Stimulated activated CD8-positive, alpha-beta memory T cell treated with anti-CD3 and anti-CD28 coated beads, Interleukin-12 subunit alpha, Interleukin-12 subunit beta, amount 100 ng/mL, for 1 hour (primary cell): ENCODE data around the gene LCLAT1.

Experiments used
- DNase-seq: peaks from one replicate; pipeline ENCODE4 v3.0.0-alpha.2; 2020; ENCODE audit warnings: low read depth

Gene LCLAT1

GRCh38 chr2:30645081-30645744, 198.2 kb downstream of the LCLAT1 start:
- DNase-seq: no peak

GRCh38 chr2:30645745-30646119, 198.7 kb downstream of the LCLAT1 start:
- DNase-seq: no peak

GRCh38 chr2:30647752-30648457, 200.9 kb downstream of the LCLAT1 start:
- no peak for DNase-seq

GRCh38 chr2:30649278-30649677, 202.2 kb downstream of the LCLAT1 start:
- DNase-seq: no peak

GRCh38 chr2:30649828-30650227, 202.8 kb downstream of the LCLAT1 start:
- no peak for DNase-seq

- no peak for DNase-seq
Measured at GRCh38 chr2:30652271-30652915, 205.3 kb downstream of the LCLAT1 start.

- DNase-seq: no peak
Measured at GRCh38 chr2:30653847-30654246, 206.8 kb downstream of the LCLAT1 start.

GRCh38 chr2:30654404-30654803, 207.4 kb downstream of the LCLAT1 start:
- no peak for DNase-seq

- DNase-seq: no peak
Measured at GRCh38 chr2:30655211-30655610, 208.2 kb downstream of the LCLAT1 start.

GRCh38 chr2:30655660-30656059, 208.6 kb downstream of the LCLAT1 start:
- DNase-seq: no peak

- DNase-seq: no peak
Measured at GRCh38 chr2:30656079-30656478, 209.0 kb downstream of the LCLAT1 start.

GRCh38 chr2:30661173-30662107, 214.4 kb downstream of the LCLAT1 start:
- DNase-seq: no peak

- DNase-seq: no peak
Measured at GRCh38 chr2:30662268-30663131, 215.5 kb downstream of the LCLAT1 start.

- DNase-seq: no peak
Measured at GRCh38 chr2:30663321-30663720, 216.3 kb downstream of the LCLAT1 start.

GRCh38 chr2:30663806-30664205, 216.8 kb downstream of the LCLAT1 start:
- DNase-seq: no peak

GRCh38 chr2:30664761-30665358, 217.8 kb downstream of the LCLAT1 start:
- no peak for DNase-seq

- DNase-seq: no peak
Measured at GRCh38 chr2:30665761-30666265, 218.8 kb downstream of the LCLAT1 start.

- no peak for DNase-seq
Measured at GRCh38 chr2:30666266-30666874, 219.3 kb downstream of the LCLAT1 start.

- DNase-seq: no peak
Measured at GRCh38 chr2:30670453-30670852, 223.4 kb downstream of the LCLAT1 start.

- DNase-seq: no peak
Measured at GRCh38 chr2:30673127-30673526, 226.1 kb downstream of the LCLAT1 start.
